ENCODE data around the gene FAM124A.

Gene FAM124A

GRCh38 chr13:51222037-51222685 lies at the start of gene FAM124A:
TSS of gene FAM124A (plus strand) at chr13:51222398. CDS start at chr13:51222502, 104 bp downstream.
- DNase-seq (ENCODE audit: low spot score) = peak; percentile 89

GRCh38 chr13:51175021-51175420 lies 47.2 kb upstream of the FAM124A start:
- no peak for DNase-seq (ENCODE audit: low spot score)

DNA sequence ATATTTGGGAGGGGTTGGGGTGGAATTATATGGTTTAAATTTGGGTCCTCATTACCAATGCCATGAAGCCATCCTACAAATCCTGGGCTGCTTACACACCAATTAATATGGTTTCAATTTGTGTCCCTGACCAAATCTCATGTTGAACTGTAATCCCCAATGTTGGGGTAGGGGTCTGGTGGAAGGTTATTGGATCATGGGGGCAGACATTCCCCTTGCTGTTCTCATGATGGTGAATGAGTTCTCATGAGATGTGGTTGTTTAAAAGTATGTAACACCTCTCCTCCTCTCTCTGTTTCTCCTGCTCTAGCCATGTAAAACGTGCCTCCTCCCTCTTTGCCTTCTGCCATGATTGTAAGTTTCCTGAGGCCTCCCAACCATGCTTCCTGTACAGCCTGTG lies 46.6 kb upstream of the FAM124A start:
- no peak for DNase-seq (ENCODE audit: low spot score)

DNA sequence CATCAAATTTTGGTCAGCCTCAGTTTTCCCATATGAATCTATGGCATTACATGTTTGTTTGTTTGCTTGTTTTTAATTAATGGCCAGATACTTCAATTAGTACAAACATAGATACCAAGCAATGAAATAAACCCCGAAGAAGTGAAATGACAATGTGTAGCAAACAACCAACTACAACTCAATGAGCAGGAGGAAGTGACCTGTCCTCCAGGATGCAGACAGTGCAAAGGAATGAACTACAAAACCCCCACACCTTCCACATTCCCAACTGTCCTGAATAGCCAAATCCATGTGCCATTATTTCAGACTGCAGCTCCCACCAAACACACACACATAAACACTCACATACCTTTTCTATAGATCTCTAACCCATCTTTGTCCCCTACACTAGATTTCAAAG lies 45.0 kb upstream of the FAM124A start:
- DNase-seq (ENCODE audit: low spot score) = no peak

GRCh38 chr13:51178456-51179074 lies 43.6 kb upstream of the FAM124A start:
- no peak for DNase-seq (ENCODE audit: low spot score)

DNA sequence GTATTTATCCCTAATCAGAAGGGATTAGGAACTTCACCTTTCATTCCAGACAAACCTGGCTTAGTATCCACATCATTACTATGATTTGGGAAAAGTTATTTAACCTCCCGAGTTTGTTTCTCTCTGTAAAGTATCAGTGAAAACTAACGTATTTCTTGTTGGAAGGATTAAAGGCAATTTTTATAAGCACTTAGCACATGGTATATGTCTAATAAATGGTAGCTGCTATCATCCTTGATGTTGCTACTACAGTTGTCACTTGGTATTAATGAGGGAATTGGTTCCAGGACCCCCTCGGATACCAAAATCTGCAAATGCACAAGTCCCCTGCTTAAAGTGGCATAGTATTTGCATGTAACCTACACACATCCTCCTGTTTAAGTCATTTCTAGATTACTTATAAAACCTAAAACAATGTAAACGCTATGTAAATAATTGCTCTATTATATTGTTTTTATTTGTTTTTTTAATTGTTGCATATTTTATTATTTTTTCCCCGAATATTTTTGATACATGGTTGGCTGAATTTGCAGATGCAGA lies 42.7 kb upstream of the FAM124A start:
- DNase-seq (ENCODE audit: low spot score) = no peak

DNA sequence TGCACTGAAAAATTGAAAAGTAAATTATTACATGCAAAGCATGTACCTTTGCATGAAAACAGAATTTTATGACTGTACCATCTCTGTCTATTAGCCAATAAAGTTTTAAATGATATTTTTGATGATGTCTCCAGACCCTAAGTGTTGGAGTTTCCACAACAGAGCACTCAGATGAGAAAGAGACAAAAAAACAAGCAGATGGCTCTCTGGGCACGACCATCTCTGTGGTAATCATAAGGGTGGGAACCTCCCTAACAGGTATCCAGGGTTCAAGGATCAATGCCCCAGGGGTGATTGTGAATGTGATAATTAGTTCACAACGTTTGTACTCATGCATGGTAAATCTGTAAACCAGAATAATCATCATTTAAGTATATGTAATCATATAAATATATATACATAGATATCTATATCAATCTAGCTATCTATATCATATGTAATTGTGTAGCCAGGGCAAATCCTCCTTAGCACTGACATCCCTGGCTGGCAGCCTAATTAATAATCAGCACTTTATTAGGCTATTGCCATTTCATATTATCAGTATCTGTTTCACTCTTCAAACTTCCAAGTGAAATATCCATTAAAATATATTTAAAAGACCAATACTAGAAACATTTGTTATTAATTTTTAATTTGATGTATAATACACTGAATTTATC lies 41.2 kb upstream of the FAM124A start:
- DNase-seq (ENCODE audit: low spot score) = no peak

GRCh38 chr13:51181786-51182383 lies 40.3 kb upstream of the FAM124A start:
- no peak for DNase-seq (ENCODE audit: low spot score)

DNA sequence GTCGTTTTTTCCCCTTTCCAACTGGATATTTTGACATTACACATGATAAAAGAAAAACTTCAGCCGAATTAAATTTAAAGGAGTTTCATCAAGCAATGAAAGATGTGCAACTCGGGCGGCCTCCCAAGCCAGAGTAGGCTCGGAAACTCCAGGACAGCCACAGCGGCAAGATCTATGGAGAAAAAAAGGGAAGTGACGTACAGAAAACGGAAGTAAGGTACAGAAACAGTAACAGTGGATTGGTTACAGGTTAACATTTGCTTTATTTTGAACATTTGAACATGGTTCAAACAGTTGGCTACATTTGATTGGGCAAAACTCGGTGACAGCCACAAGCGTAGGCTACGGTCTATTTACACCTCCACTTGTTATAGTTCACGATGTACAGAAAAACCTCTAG lies 30.5 kb upstream of the FAM124A start:
- DNase-seq (ENCODE audit: low spot score) = no peak

- DNase-seq (ENCODE audit: low spot score) = no peak
Measured at GRCh38 chr13:51192348-51192747, 29.9 kb upstream of the FAM124A start.

- DNase-seq (ENCODE audit: low spot score) = no peak
Measured at GRCh38 chr13:51193387-51193786, 28.8 kb upstream of the FAM124A start.

DNA sequence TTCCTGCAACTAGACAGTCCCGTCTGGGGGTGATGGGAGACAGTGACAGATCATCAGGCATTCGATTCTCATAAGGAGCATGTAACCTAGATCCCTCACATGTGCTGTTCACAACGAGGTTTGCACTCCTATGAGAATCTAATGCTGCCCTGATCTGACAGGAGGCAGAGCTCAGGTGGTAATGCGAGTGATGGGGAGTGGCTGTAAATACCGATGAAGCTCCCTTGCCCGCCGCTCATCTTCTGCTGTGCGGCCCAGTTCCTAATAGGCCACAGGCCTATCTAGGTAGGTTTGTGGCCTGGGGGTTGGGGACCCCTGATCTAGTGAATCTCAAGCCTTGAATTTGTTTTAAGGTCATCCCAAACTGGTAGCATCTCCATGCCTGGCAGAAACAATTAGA lies 27.3 kb upstream of the FAM124A start:
- no peak for DNase-seq (ENCODE audit: low spot score)

GRCh38 chr13:51201886-51202285 lies 20.3 kb upstream of the FAM124A start:
- no peak for DNase-seq (ENCODE audit: low spot score)

DNA sequence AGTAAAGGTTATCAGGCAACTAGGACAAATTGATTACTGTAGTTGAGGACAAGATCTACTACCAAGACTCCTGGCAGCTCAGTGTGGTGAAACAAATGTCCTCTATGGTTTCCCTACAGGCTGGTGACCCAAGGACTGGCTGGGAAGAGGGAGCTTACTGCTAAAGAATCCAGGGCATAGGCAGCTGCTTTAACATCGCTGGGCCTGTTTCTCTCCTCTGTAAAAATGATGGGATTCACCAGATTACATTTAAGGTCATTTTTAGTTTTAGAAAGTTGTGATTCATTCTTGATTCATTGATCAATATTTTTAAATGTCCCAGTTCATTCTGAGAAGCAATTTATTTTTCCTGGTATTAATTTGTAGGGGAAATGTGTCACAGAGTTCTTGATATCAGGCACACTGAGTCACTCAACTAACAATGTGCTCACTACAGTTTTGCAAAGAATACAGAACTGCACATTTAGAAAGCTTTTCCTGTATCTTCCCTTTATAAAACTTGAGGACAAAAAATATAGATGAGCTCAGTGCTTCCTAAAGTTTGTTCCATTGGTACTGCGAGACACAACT lies 19.6 kb upstream of the FAM124A start:
- no peak for DNase-seq (ENCODE audit: low spot score)

DNA sequence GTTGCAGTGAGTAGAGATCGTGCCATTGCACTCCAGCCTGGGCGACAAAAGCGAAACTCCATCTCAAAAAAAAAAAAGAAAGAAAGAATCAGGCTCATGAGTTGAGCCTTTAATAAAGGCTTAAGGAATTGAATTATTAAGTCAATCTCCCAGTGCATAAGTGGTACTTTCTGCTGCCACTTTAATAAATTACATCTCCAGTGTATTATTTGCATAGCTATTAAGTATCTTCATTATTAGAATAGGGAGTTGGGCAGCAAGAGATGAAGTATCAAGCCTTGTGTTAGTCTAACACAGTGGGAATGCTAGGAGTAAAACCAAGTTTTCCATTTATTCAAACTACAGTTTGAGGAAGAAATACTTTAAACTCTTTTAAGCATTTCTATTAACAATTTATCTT lies 15.6 kb upstream of the FAM124A start:
- DNase-seq (ENCODE audit: low spot score) = no peak

- DNase-seq (ENCODE audit: low spot score) = no peak
Measured at GRCh38 chr13:51207881-51208280, 14.3 kb upstream of the FAM124A start.

GRCh38 chr13:51208716-51209115 lies 13.5 kb upstream of the FAM124A start:
- DNase-seq (ENCODE audit: low spot score) = no peak

DNA sequence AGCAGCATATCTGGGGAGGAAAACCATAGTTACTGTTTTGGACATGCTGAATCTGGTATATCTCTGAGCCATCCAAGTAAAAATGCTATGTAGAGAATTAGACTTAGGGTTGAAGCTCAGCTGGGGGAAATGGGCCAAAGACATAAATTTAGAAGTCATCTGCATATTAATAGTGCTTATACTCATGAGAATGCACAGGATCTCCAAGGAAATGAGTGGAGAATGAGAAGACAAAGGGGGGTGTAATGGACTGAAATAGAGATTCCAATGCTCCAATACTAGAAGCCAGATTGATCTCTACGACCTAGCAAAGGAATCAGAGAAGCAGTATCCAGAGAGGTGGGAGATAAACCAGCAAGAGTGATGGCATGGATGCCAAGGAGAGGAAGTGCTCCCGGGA lies 10.3 kb upstream of the FAM124A start:
- DNase-seq (ENCODE audit: low spot score) = no peak

DNA sequence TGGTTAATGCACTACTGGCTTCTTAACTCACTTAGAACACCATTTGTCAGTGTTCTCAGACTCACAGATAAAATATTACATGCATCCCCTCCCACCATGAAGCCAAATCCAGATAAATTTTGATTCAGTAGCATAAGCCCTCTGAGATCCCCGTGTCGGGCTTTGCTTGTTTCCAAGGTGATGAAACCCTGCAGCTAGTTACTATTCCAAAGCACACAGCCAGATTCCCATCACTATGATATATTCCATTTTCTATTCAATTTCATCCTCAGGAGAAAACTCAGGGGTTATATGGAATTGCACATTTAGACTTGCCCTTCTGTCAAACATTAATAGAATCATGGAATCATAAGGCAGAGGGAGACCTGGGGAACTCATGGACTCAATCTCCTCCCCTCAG lies 9.4 kb upstream of the FAM124A start:
- DNase-seq (ENCODE audit: low spot score) = no peak

DNA sequence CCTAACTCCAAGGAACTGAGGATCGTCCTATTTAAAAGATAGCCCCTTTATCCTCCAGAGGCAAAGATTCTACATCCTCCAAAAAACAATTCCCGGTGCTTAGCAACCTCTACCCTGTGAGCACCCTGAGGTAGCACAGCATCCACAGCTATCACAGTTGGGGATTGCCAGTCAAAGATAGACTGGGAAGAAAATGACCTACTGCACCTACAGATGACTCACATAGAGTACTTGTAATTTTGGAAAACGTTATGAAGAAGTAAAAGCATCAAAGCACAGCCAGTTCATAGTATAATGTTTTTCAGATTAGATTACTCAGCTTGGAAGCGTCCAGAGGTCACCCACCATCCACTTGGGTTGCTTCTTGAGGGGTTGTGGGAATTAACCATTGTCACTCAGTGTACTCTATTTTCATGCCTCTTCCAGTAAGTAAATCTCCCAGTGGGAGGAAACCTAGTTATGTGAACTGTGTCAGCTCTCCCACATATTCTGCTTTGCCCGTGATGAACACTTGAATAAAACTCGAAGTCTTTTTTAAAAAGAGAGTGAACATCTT lies 8.9 kb upstream of the FAM124A start:
- no peak for DNase-seq (ENCODE audit: low spot score)

- no peak for DNase-seq (ENCODE audit: low spot score)
Measured at GRCh38 chr13:51218626-51219025, 3.6 kb upstream of the FAM124A start.

DNA sequence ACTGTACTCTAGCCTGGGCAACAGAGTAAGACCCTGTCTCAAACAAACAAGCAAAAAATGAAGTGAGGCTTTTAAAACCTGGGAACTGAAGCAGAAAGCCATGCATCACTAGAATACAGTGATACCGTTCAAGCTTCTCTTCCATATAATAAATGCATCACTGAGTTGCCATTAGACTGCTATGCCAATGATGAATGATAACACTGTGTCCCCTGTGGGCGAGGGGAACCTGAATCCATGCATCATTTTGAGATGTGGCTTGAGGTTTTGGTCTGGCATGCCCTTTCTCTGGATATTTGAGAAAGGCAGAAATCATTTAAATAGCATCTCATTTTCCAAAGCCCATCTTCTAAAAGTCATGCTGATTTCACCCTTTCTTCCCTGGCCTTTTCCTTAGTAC lies 1.5 kb upstream of the FAM124A start:
- no peak for DNase-seq (ENCODE audit: low spot score)
